ENCODE results near the gene PSMB3.

DNA sequence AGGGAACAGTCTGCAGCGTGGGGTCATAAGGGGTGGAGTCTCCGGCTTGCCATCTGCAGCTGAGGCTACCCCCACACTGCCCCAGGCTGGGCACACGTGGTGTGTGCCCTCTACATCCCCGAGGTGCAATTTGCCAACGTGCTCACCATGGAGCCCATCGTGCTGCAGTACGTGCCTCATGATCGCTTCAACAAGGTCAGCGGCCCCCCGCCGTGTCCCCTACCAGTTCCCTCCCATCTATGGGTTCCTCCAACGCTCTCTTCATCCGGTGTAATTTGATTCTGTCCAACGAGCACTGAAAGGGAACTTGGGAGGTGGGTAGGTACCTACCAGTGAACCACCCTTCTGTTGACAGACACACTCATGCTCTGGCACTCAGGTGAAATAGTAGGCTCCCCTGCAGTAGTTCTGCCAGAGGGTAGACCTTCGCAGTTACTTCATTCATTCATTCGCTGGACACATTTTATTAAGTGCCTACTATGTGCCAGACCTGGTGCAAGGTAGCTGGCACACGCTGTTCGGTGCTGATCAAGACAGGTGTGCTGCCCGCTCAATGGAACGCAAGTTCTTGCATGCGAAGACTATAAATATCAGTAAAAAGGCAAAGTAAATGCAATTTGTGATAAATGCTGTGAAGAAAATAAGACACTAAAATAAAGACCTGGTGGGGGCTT, 44.7 kb upstream of the PSMB3 start:
- TF ChIP-seq, protein P1, sequence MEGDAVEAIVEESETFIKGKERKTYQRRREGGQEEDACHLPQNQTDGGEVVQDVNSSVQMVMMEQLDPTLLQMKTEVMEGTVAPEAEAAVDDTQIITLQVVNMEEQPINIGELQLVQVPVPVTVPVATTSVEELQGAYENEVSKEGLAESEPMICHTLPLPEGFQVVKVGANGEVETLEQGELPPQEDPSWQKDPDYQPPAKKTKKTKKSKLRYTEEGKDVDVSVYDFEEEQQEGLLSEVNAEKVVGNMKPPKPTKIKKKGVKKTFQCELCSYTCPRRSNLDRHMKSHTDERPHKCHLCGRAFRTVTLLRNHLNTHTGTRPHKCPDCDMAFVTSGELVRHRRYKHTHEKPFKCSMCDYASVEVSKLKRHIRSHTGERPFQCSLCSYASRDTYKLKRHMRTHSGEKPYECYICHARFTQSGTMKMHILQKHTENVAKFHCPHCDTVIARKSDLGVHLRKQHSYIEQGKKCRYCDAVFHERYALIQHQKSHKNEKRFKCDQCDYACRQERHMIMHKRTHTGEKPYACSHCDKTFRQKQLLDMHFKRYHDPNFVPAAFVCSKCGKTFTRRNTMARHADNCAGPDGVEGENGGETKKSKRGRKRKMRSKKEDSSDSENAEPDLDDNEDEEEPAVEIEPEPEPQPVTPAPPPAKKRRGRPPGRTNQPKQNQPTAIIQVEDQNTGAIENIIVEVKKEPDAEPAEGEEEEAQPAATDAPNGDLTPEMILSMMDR (IDR thresholded peaks at IDR 0.05 in 8 of 11, conservative IDR thresholded peaks at IDR 0.05 in 3 of 11): no peak
- no peak for TF ChIP-seq POLR2A (IDR thresholded peaks at IDR 0.05)
- TF ChIP-seq POLR2AphosphoS5 (IDR thresholded peaks at IDR 0.05): peak in 2 of 3 donors; percentile 21 to 53

All from spleen (tissue), 7 donors.